HEK293 (cell line): ENCODE measurements around the gene NOVA1.

Experiments used
- CTCF ChIA-PET: fragments of 350-600 bp; formaldehyde crosslinking; extraction: SDS; loops from one replicate; lab custom pipeline; 2021; ENCODE audit warnings: antibody characterized with exemption; lab: Yijun Ruan, JAX
- POLR2A ChIA-PET: fragments of 300-600 bp; formaldehyde crosslinking; extraction: SDS; loops from one replicate; lab custom pipeline; 2020; ENCODE audit warnings: antibody characterized with exemption, inconsistent platforms; lab: Yijun Ruan, JAX
- H3K27ac ChIP-seq: fragments of 200-500 bp; sonication (Bioruptor generic); 2 replicates; pipeline ENCODE4 v1.5.1; 2014; ENCODE audit warnings: low read depth, low read length, control low read depth, inconsistent platforms; ENCODE audit errors: extremely low read depth
- H3K36me3 ChIP-seq, 2 experiments: fragments of 200-500 bp in 1 of 2; sonication (Bioruptor generic) in 1 of 2; 1 replicate in 1 of 2; 2 replicates in 1 of 2; pipeline ENCODE4 v1.5.1; 2014 to 2017; ENCODE audit warnings: inconsistent platforms in 2 of 2, low read length in 2 of 2; ENCODE audit not compliant: control insufficient read depth in 2 of 2, insufficient read depth in 1 of 2
- H3K4me1 ChIP-seq: fragments of 200-500 bp; sonication (Bioruptor generic); 2 replicates; pipeline ENCODE4 v1.5.1; 2014; ENCODE audit warnings: mild to moderate bottlenecking, low read length, inconsistent platforms; ENCODE audit not compliant: control insufficient read depth, insufficient read depth
- H3K4me3 ChIP-seq: 2 replicates; pipeline ENCODE4 v1.5.1; 2011; ENCODE audit warnings: low read depth, mild to moderate bottlenecking, control low read depth, low read length, moderate library complexity
- H3K9me3 ChIP-seq: fragments of 200-500 bp; sonication (Bioruptor generic); 2 replicates; pipeline ENCODE4 v1.5.1; 2014; ENCODE audit warnings: low read depth, low read length, inconsistent platforms; ENCODE audit not compliant: control insufficient read depth, insufficient read depth
- BCL11B ChIP-seq: fragments of 450-650 bp; formaldehyde crosslinking; IDR thresholded peaks from 2 replicates; pipeline ENCODE4 v1.5.1; 2016; ENCODE audit warnings: low read depth, missing biosample characterization, missing genetic modification characterization
- CTCF ChIP-seq: fragments of 450-650 bp; formaldehyde crosslinking; IDR thresholded peaks from 2 replicates; pipeline ENCODE4 v1.5.1; 2016; ENCODE audit warnings: missing biosample characterization, missing genetic modification characterization
- EGR2 ChIP-seq: fragments of 450-650 bp; formaldehyde crosslinking; IDR thresholded peaks from 2 replicates; pipeline ENCODE4 v1.5.1; 2016; ENCODE audit warnings: low read depth, missing biosample characterization, missing genetic modification characterization
- KLF16 ChIP-seq: fragments of 450-650 bp; formaldehyde crosslinking; IDR thresholded peaks from 2 replicates; pipeline ENCODE4 v1.5.1; 2017; ENCODE audit warnings: missing biosample characterization, missing genetic modification characterization
- KLF17 ChIP-seq: fragments of 450-650 bp; formaldehyde crosslinking; IDR thresholded peaks from 2 replicates; pipeline ENCODE4 v1.5.1; 2016; ENCODE audit warnings: missing biosample characterization, missing genetic modification characterization
- KLF8 ChIP-seq: fragments of 450-650 bp; formaldehyde crosslinking; IDR thresholded peaks from 2 replicates; pipeline ENCODE4 v1.5.1; 2016; ENCODE audit warnings: missing biosample characterization, missing genetic modification characterization
- KLF9 ChIP-seq: fragments of 450-650 bp; formaldehyde crosslinking; IDR thresholded peaks from 2 replicates; pipeline ENCODE4 v1.5.1; 2016; ENCODE audit warnings: missing biosample characterization, missing genetic modification characterization, low read depth
- PRDM1 ChIP-seq: fragments of 450-650 bp; formaldehyde crosslinking; IDR thresholded peaks from 2 replicates; pipeline ENCODE4; 2016; ENCODE audit warnings: missing biosample characterization, missing genetic modification characterization
- REST ChIP-seq: fragments of 450-650 bp; formaldehyde crosslinking; IDR thresholded peaks from 2 replicates; pipeline ENCODE4 v1.5.1; 2016; ENCODE audit warnings: missing biosample characterization, missing genetic modification characterization
- ZBTB1 ChIP-seq: fragments of 450-650 bp; formaldehyde crosslinking; IDR thresholded peaks from 2 replicates; pipeline ENCODE4 v1.5.1; 2016; ENCODE audit warnings: missing biosample characterization, missing genetic modification characterization
- ZBTB20 ChIP-seq: fragments of 450-650 bp; formaldehyde crosslinking; IDR thresholded peaks from 2 replicates; pipeline ENCODE4 v1.5.1; 2016; ENCODE audit warnings: missing biosample characterization, missing genetic modification characterization
- ZBTB26 ChIP-seq: fragments of 450-650 bp; formaldehyde crosslinking; optimal IDR thresholded peaks from 2 replicates; pipeline ENCODE3; 2016; ENCODE audit warnings: missing biosample characterization, mild to moderate bottlenecking, missing genetic modification characterization
- ZEB2 ChIP-seq: fragments of 450-650 bp; formaldehyde crosslinking; IDR thresholded peaks from 2 replicates; pipeline ENCODE4 v1.5.1; 2016; ENCODE audit warnings: missing biosample characterization, missing genetic modification characterization
- ZFHX2 ChIP-seq: fragments of 450-650 bp; formaldehyde crosslinking; conservative IDR thresholded peaks from 2 replicates; pipeline ENCODE4 v1.5.1; 2016; ENCODE audit warnings: missing biosample characterization, missing genetic modification characterization
- ZNF10 ChIP-seq: fragments of 450-650 bp; formaldehyde crosslinking; IDR thresholded peaks from 2 replicates; pipeline ENCODE4 v1.5.1; 2017; ENCODE audit warnings: missing biosample characterization, missing genetic modification characterization
- ZNF146 ChIP-seq: fragments of 450-650 bp; formaldehyde crosslinking; IDR thresholded peaks from 2 replicates; pipeline ENCODE4 v1.5.1; 2016; ENCODE audit warnings: missing biosample characterization, missing genetic modification characterization
- ZNF24 ChIP-seq: fragments of 450-650 bp; formaldehyde crosslinking; IDR thresholded peaks from 2 replicates; pipeline ENCODE4 v1.5.1; 2016; ENCODE audit warnings: missing biosample characterization, missing genetic modification characterization
- ZNF335 ChIP-seq: fragments of 450-650 bp; formaldehyde crosslinking; conservative IDR thresholded peaks from 2 replicates; pipeline ENCODE4 v1.5.1; 2016; ENCODE audit warnings: missing biosample characterization, missing genetic modification characterization
- ZNF341 ChIP-seq: fragments of 450-650 bp; formaldehyde crosslinking; IDR thresholded peaks from 2 replicates; pipeline ENCODE4; 2016; ENCODE audit warnings: low read depth, missing biosample characterization, missing genetic modification characterization
- ZNF548 ChIP-seq: fragments of 450-650 bp; formaldehyde crosslinking; IDR thresholded peaks from 2 replicates; pipeline ENCODE4 v1.5.1; 2016; ENCODE audit warnings: missing biosample characterization, missing genetic modification characterization
- ZNF561 ChIP-seq: fragments of 450-650 bp; IDR thresholded peaks from 2 replicates; pipeline ENCODE4 v1.5.1; 2018; ENCODE audit warnings: missing biosample characterization, missing genetic modification characterization, borderline replicate concordance
- ZNF610 ChIP-seq: fragments of 450-650 bp; formaldehyde crosslinking; IDR thresholded peaks from 2 replicates; pipeline ENCODE4 v1.5.1; 2016; ENCODE audit warnings: missing biosample characterization, missing genetic modification characterization, borderline replicate concordance
- ZNF629 ChIP-seq: fragments of 450-650 bp; formaldehyde crosslinking; IDR thresholded peaks from 2 replicates; pipeline ENCODE4 v1.5.1; 2017; ENCODE audit warnings: missing biosample characterization, missing genetic modification characterization
- ZNF791 ChIP-seq: fragments of 450-650 bp; formaldehyde crosslinking; IDR thresholded peaks from 2 replicates; pipeline ENCODE4 v1.5.1; 2016; ENCODE audit warnings: missing biosample characterization, missing genetic modification characterization
- ZNF830 ChIP-seq: fragments of 450-650 bp; IDR thresholded peaks from 2 replicates; pipeline ENCODE4 v1.5.0; 2018; ENCODE audit warnings: missing biosample characterization, missing genetic modification characterization, low read depth, mild to moderate bottlenecking, moderate library complexity
- ZSCAN5A ChIP-seq: fragments of 450-650 bp; formaldehyde crosslinking; IDR thresholded peaks from 2 replicates; pipeline ENCODE4 v1.5.1; 2016; ENCODE audit warnings: missing biosample characterization, missing genetic modification characterization

NOVA1 gene

GRCh38 chr14:26597589-26598080 is at the start of gene NOVA1:
Gene NOVA1 (minus strand): TSS chr14:26598033. CDS start chr14:26597436, 597 bp downstream.
- H3K4me1 ChIP-seq = no peaks in the 10 kb centered on the region
- peak within 1 kb of the TSS; percentile 79 for H3K4me3 ChIP-seq
- ChIA-PET CTCF (no interaction called here), POLR2A (no interaction called here)
- no peaks in the 10 kb centered on the region for H3K36me3 ChIP-seq
- peak within 1 kb of the TSS; percentile 60; the same call in 1 of the 2 replicates for H3K27ac ChIP-seq
- H3K9me3 ChIP-seq = no peaks in the 10 kb centered on the region
- TF ChIP-seq ZFHX2 (peak; percentile 56), ZNF24 (tag by site-specific recombination) (0 out of 2 replicates have a peak, but pooled peaks have one; percentile 29), EGR2 (peak; percentile 73; the same call in 1 of the 2 replicates), ZNF830 (no peak), KLF8 (peak; percentile 77), ZBTB26 (tag by site-specific recombination) (peak; percentile 92), ZNF10 (no peak), ZNF561 (tag by site-specific recombination) (no peak), ZNF610 (peak; percentile 69; the same call in 1 of the 2 replicates), ZNF548 (tag by site-specific recombination) (no peak), ZSCAN5A (peak; percentile 19; the same call in 1 of the 2 replicates), KLF17 (0 out of 2 replicates have a peak, but pooled peaks have one; percentile 33), ZNF335 (tag by site-specific recombination) (peak; percentile 33), ZBTB1 (tag by site-specific recombination) (no peak), BCL11B (tag by site-specific recombination) (no peak), ZNF791 (tag by site-specific recombination) (0 out of 2 replicates have a peak, but pooled peaks have one; percentile 56), REST (peak; percentile 55; the same call in 1 of the 2 replicates), ZNF146 (peak; percentile 29; the same call in 1 of the 2 replicates), PRDM1 (tag by site-specific recombination) (peak; percentile 99), ZNF629 (tag by site-specific recombination) (no peak), KLF9 (tag by site-specific recombination) (peak; percentile 48; the same call in 1 of the 2 replicates), ZEB2 (tag by site-specific recombination) (peak; percentile 43), KLF16 (tag by site-specific recombination) (peak; percentile 85), ZBTB20 (tag by site-specific recombination) (peak; percentile 76; the same call in 1 of the 2 replicates), CTCF (0 out of 2 replicates have a peak, but pooled peaks have one; percentile 31), ZNF341 (peak; percentile 92)
